ENCODE data around the gene COX8C.

- TF ChIP-seq ZIC2 (tag by site-specific recombination; IDR thresholded peaks at IDR 0.05) = no peak
- TF ChIP-seq ZNF747 (tag by site-specific recombination; IDR thresholded peaks at IDR 0.05) = no peak
- no peak for TF ChIP-seq ZNF274 (IDR thresholded peaks at IDR 0.05; ENCODE audit: low read length)
- TF ChIP-seq ZNF274 (tag by site-specific recombination; IDR thresholded peaks at IDR 0.05; ENCODE audit: borderline replicate concordance) = no peak
- TF ChIP-seq CTCF (tag by site-specific recombination; IDR thresholded peaks at IDR 0.05) = no peak
- TF ChIP-seq YY1 (tag by site-specific recombination; IDR thresholded peaks at IDR 0.05) = no peak
- no peak for TF ChIP-seq ZFP3 (tag by site-specific recombination; IDR thresholded peaks at IDR 0.05; ENCODE audit: low read depth)
- TF ChIP-seq ZNF148 (tag by site-specific recombination; IDR thresholded peaks at IDR 0.05; ENCODE audit: borderline replicate concordance) = no peak
Measured at GRCh38 chr14:93318927-93319326, 28.1 kb upstream of the COX8C start.

Measured in HEK293 (cell line).